M059J (cell line): ENCODE data around the gene PSMC2. TPM values are rescaled to one million over a fixed set of nuclear protein-coding genes. Genes with fewer than 3 reads are reported as not detected.
A peak's percentile ranks its signal among the peaks of the same experiment; 100 is the strongest.
"Not testable (repeated sequence)": the region's sequence is repeated elsewhere in the genome, so short reads cannot be mapped to it uniquely, and the experiment has no call there.

Experiments
- DNase-seq: peaks from one replicate; pipeline ENCODE4 v3.0.0-alpha.2; 2012; ENCODE audit warnings: low read depth
- total RNA-seq: library from RNA; depleted of rRNA; stranded (reverse); fragments of >200 nt; shearing (Covaris generic); gene quantifications from 2 replicates; pipeline ENCODE4 v1.2.3, GENCODE V29; 2014

The PSMC2 gene
- total RNA-seq, 1 experiment from 2014 or later: 480 TPM

DNA sequence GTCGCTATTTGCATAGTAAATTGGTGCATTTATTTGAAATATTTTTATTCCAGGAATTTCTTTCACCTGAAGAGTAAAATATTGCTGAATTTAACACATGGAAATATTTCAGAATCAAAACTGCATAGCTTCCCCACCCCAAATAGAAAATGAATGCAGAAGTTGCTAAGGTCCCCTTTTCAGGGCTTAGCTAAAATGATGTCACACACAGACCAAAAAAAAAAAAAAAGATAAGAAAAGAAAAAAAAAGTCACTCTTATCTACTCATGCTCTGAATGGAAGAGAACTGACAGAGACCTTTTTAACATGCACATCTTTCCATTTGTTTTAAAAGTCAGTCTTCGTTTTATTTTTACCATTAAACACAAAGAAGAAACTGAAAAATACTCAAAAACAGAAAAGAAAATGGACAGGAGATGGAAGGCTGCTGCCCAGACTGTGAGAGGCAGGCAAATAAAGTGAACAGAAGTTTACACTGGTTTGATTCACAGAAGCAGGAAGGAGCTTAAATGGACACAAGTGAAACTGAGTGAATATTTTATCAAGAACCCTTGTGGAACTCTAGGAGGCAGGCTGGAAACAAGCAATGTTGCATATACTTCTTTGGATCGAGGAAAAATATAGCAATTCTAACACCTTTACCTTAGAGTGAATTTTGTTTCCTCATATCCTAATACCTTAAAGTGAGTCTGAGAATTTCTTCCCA is 32.0 kb downstream of the PSMC2 start:
- DNase-seq: peak; percentile 18

DNA sequence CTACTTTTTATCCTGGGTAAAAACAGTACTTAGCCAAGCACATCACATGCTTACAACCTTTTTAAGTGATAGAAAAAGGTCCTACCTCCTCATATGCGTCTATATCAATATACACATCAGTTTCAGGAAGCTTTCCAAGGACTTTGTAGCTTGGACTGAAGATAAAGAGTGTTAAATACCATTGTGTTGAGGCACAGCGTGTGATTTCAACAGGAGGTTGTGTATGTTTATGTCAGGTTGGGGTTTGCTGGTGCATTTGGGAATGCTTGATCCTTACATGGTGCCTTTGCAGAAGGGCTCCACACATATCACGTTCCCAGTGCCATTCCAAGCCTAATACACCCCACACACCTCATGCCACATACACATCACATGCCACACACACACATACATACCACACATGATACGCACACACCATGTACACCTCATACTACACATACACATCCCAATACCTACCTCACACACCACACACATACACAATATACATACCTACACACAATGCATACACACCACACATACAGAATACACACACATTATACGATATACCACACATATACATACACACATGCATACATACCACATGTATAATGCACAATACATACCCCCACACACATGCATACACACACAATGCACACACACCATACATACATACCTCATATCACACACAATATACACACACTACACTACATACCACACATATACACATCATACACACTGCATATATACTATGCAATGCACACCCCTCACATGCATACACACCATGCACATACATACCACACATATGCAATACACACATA is 33.1 kb downstream of the PSMC2 start:
- peak; percentile 18 for DNase-seq

DNA sequence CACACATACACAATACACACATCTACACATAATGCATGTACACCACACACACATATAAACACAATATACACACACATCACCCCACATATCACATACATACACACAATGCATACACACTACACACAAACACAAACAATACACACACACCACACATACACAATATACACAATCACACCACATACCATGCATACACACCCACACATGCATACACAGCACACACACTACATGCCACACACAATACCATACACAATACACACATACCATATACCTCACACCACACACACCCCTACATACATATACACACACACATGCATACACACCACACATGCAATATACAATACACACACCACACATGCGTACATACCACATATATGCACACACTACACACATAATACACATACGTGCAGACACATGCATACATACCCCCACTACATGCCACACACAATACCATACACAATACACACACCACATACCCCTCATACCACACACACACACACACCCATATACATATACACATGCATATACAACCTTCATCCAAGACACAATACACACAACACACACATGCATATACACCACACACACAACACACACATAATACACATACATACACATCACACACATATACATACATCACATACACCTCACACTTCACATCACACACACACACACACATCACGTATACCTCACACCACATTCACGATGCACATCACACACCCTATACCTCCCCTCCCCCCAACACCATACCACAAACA is 34.0 kb downstream of the PSMC2 start:
- DNase-seq: no peak

DNA sequence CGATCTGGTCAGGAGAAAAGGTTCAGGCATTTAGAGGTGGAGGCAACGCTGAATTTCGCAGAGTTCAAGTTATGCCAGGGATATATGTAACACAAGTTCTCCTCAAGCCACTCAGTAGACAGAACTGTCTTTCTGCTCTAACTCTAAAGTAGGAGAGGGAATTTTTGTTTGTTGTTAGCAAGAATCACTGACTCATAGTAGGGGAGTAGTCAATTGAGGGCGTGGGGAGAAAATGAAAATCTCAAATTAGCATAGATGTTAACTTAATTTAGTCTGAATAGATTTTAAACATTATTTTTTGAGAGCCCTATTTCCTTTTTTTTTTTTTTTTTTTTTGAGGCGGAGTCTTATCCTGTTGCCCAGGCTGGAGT is 34.6 kb downstream of the PSMC2 start:
- DNase-seq: no peak

DNA sequence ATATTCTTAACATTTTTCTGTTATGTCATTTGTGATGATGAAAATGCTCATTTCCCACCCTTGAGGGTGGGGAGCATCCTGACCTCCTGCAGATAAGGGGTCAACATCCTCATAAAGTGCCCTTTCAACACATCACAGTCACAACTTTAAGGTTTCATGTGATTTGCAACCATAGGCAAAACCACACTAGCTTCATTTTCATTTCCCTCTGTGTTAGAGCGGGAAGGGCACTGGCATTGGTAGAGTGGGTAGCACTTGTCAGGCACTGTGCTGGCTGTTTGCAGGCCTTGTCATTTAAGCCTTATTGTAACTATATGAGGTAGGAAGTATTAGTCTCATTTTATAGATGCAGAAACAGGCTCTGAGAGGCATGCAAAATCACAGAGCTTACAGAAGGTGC is 39.8 kb downstream of the PSMC2 start:
- DNase-seq: no peak

DNA sequence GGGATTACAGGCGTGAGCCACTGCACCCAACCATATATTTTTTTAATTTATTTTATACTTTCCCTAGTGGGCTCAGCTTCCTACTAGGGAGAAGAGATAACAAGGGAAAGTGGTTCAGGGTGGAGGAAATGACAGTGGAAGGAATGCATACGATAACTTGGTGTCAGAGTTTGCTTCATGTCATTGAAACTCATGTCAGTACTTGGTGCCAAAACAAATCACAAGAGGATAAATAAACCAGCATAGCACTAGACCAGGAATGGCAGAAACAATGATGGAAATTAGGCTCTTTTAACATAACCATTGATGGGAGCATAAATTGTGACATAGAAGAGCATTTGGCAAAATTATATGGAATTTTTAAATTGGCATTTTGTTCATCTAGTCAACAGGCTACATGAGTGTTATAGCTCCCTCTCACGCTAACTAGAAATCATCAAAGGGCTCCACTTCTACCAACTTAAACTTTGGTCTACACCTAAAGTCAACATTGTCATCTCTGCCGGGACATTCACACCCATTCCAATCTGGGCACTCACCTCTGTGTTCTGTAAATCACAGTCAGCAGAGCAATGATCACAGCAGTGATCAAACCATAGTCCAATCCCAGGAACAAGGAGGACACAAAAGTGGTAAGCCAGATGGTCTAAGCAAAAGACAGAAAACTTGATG is 41.2 kb downstream of the PSMC2 start:
- DNase-seq: no peak

DNA sequence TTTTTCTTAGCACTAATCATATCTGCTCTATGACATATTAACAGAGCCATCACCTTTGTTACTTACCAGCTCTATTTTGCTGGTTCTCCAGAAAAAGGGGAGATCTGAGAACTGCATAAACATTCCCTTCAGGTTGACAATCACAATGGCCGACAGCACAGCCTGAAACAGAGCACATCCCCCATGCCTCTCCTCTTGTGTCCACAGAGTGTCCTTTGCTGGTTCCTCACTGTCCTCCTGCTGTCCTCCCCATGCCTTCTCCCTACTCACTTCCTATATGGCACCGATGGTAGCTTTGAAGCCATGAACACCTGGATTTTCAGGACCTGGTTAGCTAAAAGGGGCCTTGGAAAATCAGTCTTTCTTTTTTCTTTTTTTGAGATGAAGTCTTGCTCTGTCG is 41.8 kb downstream of the PSMC2 start:
- no peak for DNase-seq

DNA sequence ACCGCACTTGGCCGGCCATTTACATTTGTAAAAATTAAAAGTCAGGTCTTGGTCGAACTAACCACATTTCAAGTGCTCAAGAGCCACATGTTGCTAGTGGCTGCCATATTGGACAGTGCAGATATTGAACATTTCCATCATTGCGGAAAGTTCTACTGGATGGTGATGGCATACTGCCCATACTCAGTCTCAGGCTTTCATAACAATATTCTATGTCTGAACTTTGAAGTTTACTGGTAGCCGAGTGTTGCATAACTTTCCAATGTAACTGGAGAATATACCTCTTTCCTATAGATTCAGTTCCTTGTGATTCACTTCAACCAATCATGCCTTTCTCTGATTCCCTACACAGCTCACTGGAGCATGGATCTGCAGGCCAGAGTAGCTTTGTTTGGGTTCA is 43.7 kb downstream of the PSMC2 start:
- DNase-seq: no peak

DNA sequence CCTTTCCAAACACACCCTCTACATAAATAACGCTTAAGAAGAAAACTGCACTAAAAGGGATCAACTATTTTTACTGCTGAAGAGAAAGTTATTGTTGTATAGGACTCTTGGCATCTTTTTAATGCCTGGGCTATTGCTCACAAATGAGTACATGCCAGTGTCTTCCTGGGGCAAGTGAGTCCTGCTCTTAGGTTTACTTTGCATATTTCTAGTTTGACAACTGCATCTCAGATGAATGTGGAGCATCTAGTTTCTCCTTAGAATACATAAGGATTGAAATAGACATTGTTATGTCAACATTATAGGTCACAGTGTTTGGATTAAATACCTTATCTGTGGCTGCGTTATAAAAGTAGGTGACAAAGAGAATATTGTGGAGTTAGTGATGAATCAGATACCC is 44.5 kb downstream of the PSMC2 start:
- DNase-seq: peak; percentile 20

DNA sequence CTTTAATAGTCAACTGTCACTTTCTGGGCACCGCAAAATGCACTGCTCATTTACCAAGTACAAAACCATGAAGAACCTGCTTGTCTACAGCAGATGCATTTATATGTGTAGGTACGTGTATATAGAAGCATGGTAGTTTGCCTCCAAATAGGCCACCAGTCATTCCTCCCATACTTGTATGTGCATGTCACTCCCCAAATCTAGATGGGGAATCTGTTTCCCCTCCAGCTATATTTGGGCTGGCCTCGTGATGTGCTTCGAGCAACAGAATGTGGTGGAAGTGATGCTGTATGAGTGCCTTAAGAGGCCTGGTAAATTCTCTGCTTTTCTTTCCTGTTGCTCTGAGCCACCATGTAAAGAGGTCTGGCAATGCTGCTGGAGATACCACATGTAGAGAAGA is 47.1 kb downstream of the PSMC2 start:
- DNase-seq: peak; percentile 21

DNA sequence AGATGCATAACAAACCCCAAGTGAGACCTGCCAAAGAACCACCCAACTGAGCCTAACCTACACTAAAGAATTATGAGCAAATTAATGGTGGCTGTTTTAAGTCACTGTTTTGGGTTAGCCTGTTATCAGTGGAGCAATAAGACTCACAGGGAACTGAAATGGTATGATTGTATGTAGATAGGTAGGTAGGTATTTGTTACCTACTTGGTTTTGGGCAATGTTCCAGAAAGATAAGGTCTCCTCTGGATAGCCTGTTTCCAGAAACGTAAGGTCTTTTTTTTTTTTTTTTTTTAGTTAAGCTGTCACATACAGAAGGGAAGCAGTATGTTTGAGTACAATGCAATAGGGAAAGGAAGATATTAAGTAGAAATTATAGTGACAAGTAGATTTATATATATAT is 47.6 kb downstream of the PSMC2 start:
- no peak for DNase-seq

DNA sequence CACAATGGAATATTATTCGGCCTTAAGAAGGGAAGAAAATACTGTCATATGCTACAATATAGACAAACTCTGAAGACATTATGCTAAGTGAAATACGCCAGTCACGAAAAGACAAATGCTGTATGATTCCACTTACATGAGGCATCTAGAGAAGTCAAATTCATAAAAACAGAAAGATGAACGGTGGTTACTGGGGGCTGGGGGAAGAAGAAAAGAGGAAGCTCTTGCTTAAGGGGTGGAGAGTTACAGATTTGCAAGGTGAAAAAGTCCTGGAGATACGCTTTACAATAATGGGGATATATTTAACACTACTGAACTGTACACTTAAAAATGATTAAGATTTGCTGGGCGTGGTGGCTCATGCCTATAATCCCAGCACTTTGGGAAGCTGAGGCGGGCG is 49.0 kb downstream of the PSMC2 start:
- DNase-seq: no peak

DNA sequence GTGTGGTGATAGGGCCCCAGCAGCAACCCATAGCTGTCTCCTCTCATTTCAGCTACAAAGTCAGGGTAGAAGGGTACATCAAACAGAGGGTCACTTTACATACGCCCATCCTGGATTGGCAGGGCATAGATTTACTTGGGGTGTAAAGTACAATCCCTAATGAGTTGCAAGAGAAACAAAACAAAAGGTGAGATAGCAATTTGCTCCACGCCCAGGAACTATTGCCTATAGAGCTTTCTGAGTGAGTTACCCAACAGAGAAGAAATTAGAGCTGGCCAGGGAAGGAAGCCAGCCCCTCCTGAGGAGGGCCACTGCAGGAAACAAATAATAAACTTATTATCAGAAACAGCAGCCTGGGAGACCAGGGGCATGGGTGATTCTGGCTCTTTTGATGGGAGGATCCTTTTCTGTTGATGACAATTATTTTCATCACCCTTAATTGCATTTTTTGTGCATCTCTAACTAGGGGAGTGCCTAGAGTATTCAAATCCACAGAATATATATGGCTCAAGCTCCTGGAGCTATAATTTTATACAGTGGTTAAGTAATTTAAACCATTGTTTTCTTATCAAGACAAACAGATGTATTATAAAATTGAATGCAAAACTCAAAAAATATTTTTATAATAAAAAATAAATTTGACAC is 51.2 kb downstream of the PSMC2 start:
- no peak for DNase-seq

DNA sequence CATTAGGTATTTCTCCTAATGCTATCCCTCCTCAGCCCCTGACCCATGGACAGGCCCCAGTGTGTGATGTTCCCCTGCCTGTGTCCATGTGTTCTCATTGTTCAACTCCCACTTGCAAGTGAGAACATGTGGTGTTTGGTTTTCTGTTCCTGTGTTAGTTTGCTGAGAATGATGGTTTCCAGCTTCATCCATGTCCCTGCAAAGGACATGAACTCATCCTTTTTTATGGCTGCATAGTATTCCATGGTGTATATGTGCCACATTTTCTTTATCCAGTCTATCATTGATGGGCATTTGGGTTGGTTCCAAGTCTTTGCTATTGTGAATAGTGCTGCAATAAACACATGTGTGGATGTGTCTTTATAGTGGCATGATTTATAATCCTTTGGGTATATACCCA is 52.2 kb downstream of the PSMC2 start:
- DNase-seq: not testable (repeated sequence)

DNA sequence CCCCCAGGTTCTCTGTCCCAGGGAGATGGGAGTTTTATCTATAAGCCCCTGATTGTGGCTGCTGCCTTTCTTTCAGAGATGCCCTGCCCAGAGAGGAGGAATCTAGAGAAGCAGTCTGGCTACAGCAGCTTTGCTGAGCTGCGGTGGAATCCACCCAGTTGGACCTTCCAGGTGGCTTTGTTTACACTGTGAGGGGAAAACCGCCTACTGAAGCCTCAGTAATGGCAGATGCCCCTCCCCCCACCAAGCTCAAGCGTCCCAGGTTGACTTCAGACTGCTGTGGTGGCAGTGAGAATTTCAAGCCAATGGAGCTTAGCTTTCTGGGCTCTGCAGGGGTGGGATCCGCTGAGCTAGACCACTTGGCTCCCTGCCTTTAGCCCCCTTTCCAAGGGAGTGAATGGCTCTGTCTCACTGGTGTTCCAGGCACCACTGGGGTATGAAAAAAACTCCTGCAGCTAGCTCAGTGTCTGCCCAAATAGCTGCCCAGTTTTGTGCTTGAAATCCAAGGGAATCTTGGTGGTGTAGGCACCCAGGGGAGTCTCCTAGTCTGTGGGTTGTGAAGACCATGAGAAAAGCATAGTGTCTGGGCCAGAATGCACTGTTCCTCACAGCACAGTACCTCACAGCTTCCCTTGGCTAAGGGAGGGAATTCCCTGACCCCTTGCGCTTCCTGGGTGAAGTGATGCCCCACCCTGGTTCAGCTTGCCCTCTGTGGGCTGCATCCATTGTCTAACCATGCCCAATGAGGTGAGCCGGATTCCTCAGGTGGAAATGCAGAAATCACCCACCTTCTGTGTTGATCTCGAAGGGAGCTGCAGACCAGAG is 58.6 kb downstream of the PSMC2 start:
- not testable (repeated sequence) for DNase-seq

DNA sequence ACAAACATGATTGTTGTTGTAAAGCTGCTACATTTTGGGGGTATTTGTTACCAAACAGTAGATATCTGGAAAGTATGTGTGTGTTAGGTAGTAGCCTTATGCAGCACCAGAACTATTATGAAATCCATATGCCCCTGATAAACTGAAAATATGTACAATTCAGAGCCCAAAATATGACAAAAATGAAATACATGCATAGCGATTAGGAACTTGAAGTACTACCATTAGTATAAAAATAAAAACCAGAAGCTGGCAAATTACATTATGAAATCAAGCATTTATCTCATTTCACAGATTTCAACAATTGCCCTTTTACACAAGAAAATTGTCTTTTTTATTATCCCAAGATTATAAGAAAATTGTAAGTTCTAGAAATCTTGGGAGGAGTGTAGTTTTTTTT is 64.7 kb downstream of the PSMC2 start:
- DNase-seq: no peak

DNA sequence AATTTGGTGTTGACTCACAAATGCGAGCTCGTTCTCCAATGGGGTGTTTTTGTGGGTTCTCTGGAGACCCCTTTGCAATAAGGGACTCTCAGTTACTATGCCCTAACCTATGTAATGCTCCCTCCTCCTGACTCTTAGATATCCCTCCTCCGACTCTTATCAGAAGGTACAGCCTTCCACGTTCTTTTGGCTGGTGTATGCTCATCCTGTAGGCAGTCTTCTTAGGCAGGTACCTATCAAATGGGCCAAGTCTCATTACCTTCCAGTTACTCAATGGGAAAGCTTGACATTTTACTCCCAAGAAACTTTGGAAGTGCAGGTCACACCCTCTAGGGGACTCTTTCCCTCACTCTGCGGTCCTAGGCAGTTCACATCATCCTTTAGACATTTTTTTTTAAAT is 66.0 kb downstream of the PSMC2 start:
- DNase-seq: no peak

DNA sequence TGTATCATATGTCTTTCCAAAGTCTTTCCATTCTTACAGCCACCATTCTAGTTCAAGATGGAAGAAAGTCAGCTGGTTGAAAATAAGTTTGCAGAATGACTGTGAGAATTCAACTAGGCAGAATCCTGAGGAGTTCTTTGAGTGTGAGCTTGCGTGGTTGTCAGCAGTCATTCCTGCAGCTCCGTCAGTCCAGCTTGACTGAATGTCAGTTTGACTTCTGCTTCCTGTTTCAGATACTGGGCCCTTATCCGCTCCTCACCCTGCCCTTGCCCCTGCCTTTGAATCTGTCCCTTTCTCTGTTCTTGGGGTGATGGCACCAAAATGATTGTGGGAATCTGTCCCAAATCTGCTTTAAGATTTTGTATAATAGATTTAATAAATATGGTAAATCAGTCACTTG is 70.8 kb downstream of the PSMC2 start:
- no peak for DNase-seq
